CD4-positive, alpha-beta memory T cell (primary cell): Measurements from ENCODE around the gene LCE4A. TPM values are rescaled to one million over a fixed set of nuclear protein-coding genes. Genes with fewer than 3 reads are reported as not detected.

Source experiments
- CTCF ChIA-PET: fragments of 350-600 bp; sonication (Branson Sonifier 250); formaldehyde crosslinking; loops from one replicate; lab custom pipeline; 2021; ENCODE audit warnings: inconsistent platforms; ENCODE audit not compliant: partially characterized antibody; lab: Charles Lee
- POLR2A ChIA-PET: fragments of 350-600 bp; sonication (Branson Sonifier 250); formaldehyde crosslinking; loops from one replicate; lab custom pipeline; 2021; ENCODE audit not compliant: partially characterized antibody; lab: Charles Lee
- DNase-seq, 5 donors: peaks; one replicate each; pipeline versions ENCODE4 v3.0.0 to v3.0.0-alpha.2; 2020 to 2022; ENCODE audit warnings: mixed read lengths in 1 of 5
- H3K27ac ChIP-seq: one replicate; pipeline ENCODE4 v1.7.0; 2013; ENCODE audit warnings: low read depth, low read length
- H3K27me3 ChIP-seq: 2 replicates; pipeline ENCODE4 v1.7.0; 2013; ENCODE audit warnings: mild to moderate bottlenecking, low read length, moderate library complexity; ENCODE audit not compliant: insufficient read depth
- H3K36me3 ChIP-seq: 2 replicates; pipeline ENCODE4 v1.7.0; 2013; ENCODE audit warnings: mild to moderate bottlenecking, low read length, moderate library complexity; ENCODE audit not compliant: insufficient read depth
- H3K4me1 ChIP-seq: 2 replicates; pipeline ENCODE4 v1.7.0; 2013; ENCODE audit warnings: mild to moderate bottlenecking, low read length, moderate library complexity; ENCODE audit not compliant: insufficient read depth
- H3K4me3 ChIP-seq, 2 donors: one replicate each; pipeline ENCODE4 v1.7.0; 2013; ENCODE audit warnings: low read length in 2 of 2, mild to moderate bottlenecking in 1 of 2
- H3K9me3 ChIP-seq, 2 donors: one replicate each; pipeline ENCODE4 v1.7.0; 2013; ENCODE audit warnings: low read length in 2 of 2, control low read depth in 1 of 2; ENCODE audit not compliant: control insufficient read depth in 1 of 2
- H3K27ac Mint-ChIP-seq, 7 donors: one replicate each; pipeline ENCODE4 v1.8.0; 2020 to 2021; ENCODE audit warnings: mixed read lengths in 7 of 7, mild to moderate bottlenecking in 6 of 7, inconsistent platforms in 3 of 7, moderate library complexity in 3 of 7
- H3K27me3 Mint-ChIP-seq, 2 donors: one replicate each; pipeline ENCODE4 v1.8.0; 2020 to 2021; ENCODE audit warnings: mixed read lengths in 2 of 2
- H3K36me3 Mint-ChIP-seq, 2 donors: one replicate each; pipeline ENCODE4 v1.8.0; 2020 to 2021; ENCODE audit warnings: mixed read lengths in 2 of 2, inconsistent platforms in 1 of 2, mild to moderate bottlenecking in 1 of 2
- H3K4me1 Mint-ChIP-seq, 4 donors: one replicate each; pipeline ENCODE4 v1.8.0; 2020 to 2021; ENCODE audit warnings: mixed read lengths in 4 of 4, mild to moderate bottlenecking in 1 of 4
- H3K4me3 Mint-ChIP-seq, 8 donors: one replicate each; pipeline ENCODE4 v1.8.0; 2020 to 2021; ENCODE audit warnings: mixed read lengths in 8 of 8, mild to moderate bottlenecking in 7 of 8, moderate library complexity in 6 of 8, inconsistent platforms in 3 of 8
- H3K9me3 Mint-ChIP-seq, 8 donors: one replicate each; pipeline ENCODE4 v1.8.0; 2020 to 2021; ENCODE audit warnings: mixed read lengths in 8 of 8, mild to moderate bottlenecking in 5 of 8, inconsistent platforms in 3 of 8, moderate library complexity in 1 of 8
- intact Hi-C: fragments of 100-400 bp; cut with micrococcal nuclease; formaldehyde crosslinking; loops from one replicate; pipeline ENCODE4 v1.15.1; 2023
- polyA plus RNA-seq, 2 donors: library from polyadenylated mRNA; unstranded; fragments of 300-500 nt; fragmentation: Illumina TruSeq; gene quantifications; one replicate each; pipeline ENCODE4 v1.2.3, GENCODE V29; 2021
- total RNA-seq, 2 experiments: library from RNA; stranded (reverse); gene quantifications; one replicate each; pipeline ENCODE4 v1.2.3, GENCODE V29; 2021

The LCE4A gene
- total and polyA plus RNA-seq, 4 experiments from 2014 or later = not detected

DNA sequence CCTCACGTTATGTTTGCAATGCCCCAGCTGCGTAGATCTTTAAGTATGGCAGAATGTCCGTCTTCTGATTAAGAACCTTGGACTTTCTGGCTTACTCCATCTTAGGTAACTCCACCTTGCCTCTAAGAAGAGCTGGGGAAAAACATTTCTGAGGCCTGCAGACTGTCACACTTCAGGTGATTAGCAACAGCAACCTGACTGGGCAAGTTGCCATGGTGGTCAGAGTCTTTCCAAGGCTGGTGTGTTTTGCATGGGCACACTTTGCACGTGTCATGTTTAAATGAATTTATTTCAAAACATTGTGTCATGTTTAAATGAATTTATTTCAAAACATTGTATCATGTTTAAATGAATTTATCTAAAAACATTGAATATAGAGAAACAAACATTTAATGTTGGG is 50.7 kb downstream of the LCE4A start:
- H3K4me3 ChIP-seq = no peak overlapping the region
- no peaks in the 10 kb centered on the region for H3K9me3 ChIP-seq
- intact Hi-C loops = no loop called here
- H3K27me3 ChIP-seq = no peaks in the 10 kb centered on the region
- POLR2A ChIA-PET = no interaction called here
- H3K36me3 ChIP-seq = no peaks in the 10 kb centered on the region
- no peak overlapping the region for H3K27ac ChIP-seq
- Mint-ChIP-seq H3K27ac (no peak overlapping the region), H3K36me3 (no peaks in the 10 kb centered on the region), H3K9me3 (peaks cover 0 to 4% (median 0%) of the 10 kb centered on the region in 8 donors), H3K4me3 (no peak overlapping the region), H3K27me3 (peaks cover 21 to 25% of the 10 kb centered on the region in 2 donors), H3K4me1 (no peaks in the 10 kb centered on the region)
- CTCF ChIA-PET = no interaction called here
- no peak for DNase-seq
- no peaks in the 10 kb centered on the region for H3K4me1 ChIP-seq

Other genes starting within 250 kb of the LCE4A start
- not detected for gene LCE5A, start 197.4 kb upstream of the LCE4A start, total RNA-seq
- not detected for gene LCE5A, start 197.4 kb upstream of the LCE4A start, polyA plus RNA-seq
- not detected for gene CRCT1, start 193.7 kb upstream of the LCE4A start, total RNA-seq
- gene CRCT1, start 193.7 kb upstream of the LCE4A start, polyA plus RNA-seq = not detected
- gene LCE3E, start 141.4 kb upstream of the LCE4A start, total RNA-seq = not detected
- not detected for gene LCE3E, start 141.4 kb upstream of the LCE4A start, polyA plus RNA-seq
- gene LCE3D, start 127.6 kb upstream of the LCE4A start, total RNA-seq = not detected
- gene LCE3D, start 127.6 kb upstream of the LCE4A start, polyA plus RNA-seq = not detected
- not detected for gene LCE3C, start 107.9 kb upstream of the LCE4A start, total RNA-seq
- gene LCE3C, start 107.9 kb upstream of the LCE4A start, polyA plus RNA-seq = not detected
- gene LCE3B, start 94.3 kb upstream of the LCE4A start, total RNA-seq = not detected
- not detected for gene LCE3B, start 94.3 kb upstream of the LCE4A start, polyA plus RNA-seq
- not detected for gene LCE3A, start 85.1 kb upstream of the LCE4A start, total RNA-seq
- gene LCE3A, start 85.1 kb upstream of the LCE4A start, polyA plus RNA-seq = not detected
- not detected for gene LCE2D, start 44.8 kb upstream of the LCE4A start, total RNA-seq
- gene LCE2D, start 44.8 kb upstream of the LCE4A start, polyA plus RNA-seq = not detected
- gene LCE2C, start 32.9 kb upstream of the LCE4A start, total RNA-seq = not detected
- gene LCE2C, start 32.9 kb upstream of the LCE4A start, polyA plus RNA-seq = not detected
- gene LCE2B, start 22.0 kb upstream of the LCE4A start, total RNA-seq = not detected
- gene LCE2B, start 22.0 kb upstream of the LCE4A start, polyA plus RNA-seq = not detected
- gene LCE2A, start 9.8 kb upstream of the LCE4A start, total RNA-seq = not detected
- not detected for gene LCE2A, start 9.8 kb upstream of the LCE4A start, polyA plus RNA-seq
- gene KPRP, start 49.9 kb downstream of the LCE4A start, total RNA-seq = not detected
- not detected for gene KPRP, start 49.9 kb downstream of the LCE4A start, polyA plus RNA-seq
- gene LCE1F, start 67.0 kb downstream of the LCE4A start, total RNA-seq = not detected
- gene LCE1F, start 67.0 kb downstream of the LCE4A start, polyA plus RNA-seq = not detected
- gene LCE1E, start 78.1 kb downstream of the LCE4A start, total RNA-seq = not detected
- not detected for gene LCE1E, start 78.1 kb downstream of the LCE4A start, polyA plus RNA-seq
- not detected for gene LCE1D, start 88.6 kb downstream of the LCE4A start, total RNA-seq
- gene LCE1D, start 88.6 kb downstream of the LCE4A start, polyA plus RNA-seq = not detected
- gene LCE1C, start 98.5 kb downstream of the LCE4A start, total RNA-seq = not detected
- not detected for gene LCE1C, start 98.5 kb downstream of the LCE4A start, polyA plus RNA-seq
- gene LCE1B, start 103.8 kb downstream of the LCE4A start, total RNA-seq = not detected
- gene LCE1B, start 103.8 kb downstream of the LCE4A start, polyA plus RNA-seq = not detected
- not detected for gene LCE1A, start 119.3 kb downstream of the LCE4A start, total RNA-seq
- not detected for gene LCE1A, start 119.3 kb downstream of the LCE4A start, polyA plus RNA-seq
- not detected for gene LCE6A, start 134.7 kb downstream of the LCE4A start, total RNA-seq
- not detected for gene LCE6A, start 134.7 kb downstream of the LCE4A start, polyA plus RNA-seq
- gene LCE7A, start 151.8 kb downstream of the LCE4A start, total RNA-seq = not detected
- gene LCE7A, start 151.8 kb downstream of the LCE4A start, polyA plus RNA-seq = not detected
- gene SMCP, start 170.2 kb downstream of the LCE4A start, total RNA-seq = not detected
- not detected for gene SMCP, start 170.2 kb downstream of the LCE4A start, polyA plus RNA-seq
- not detected for gene IVL, start 200.4 kb downstream of the LCE4A start, total RNA-seq
- gene IVL, start 200.4 kb downstream of the LCE4A start, polyA plus RNA-seq = not detected
- gene SPRR5, start 239.0 kb downstream of the LCE4A start, total RNA-seq = not detected
- gene SPRR5, start 239.0 kb downstream of the LCE4A start, polyA plus RNA-seq = not detected